HEK293 (cell line): ENCODE data around the gene LRIT3.

Source experiments
- CTCF ChIP-seq: fragments of 450-650 bp; formaldehyde crosslinking; IDR thresholded peaks from 2 replicates; pipeline ENCODE4 v1.5.1; 2016; ENCODE audit warnings: missing biosample characterization, missing genetic modification characterization
- KLF1 ChIP-seq: fragments of 450-650 bp; formaldehyde crosslinking; IDR thresholded peaks from 2 replicates; pipeline ENCODE4 v1.5.1; 2016; ENCODE audit warnings: missing biosample characterization, missing genetic modification characterization
- WT1 ChIP-seq: fragments of 450-650 bp; formaldehyde crosslinking; IDR thresholded peaks from 2 replicates; pipeline ENCODE4 v1.5.1; 2016; ENCODE audit warnings: missing biosample characterization, missing genetic modification characterization
- ZBTB20 ChIP-seq: fragments of 450-650 bp; formaldehyde crosslinking; IDR thresholded peaks from 2 replicates; pipeline ENCODE4 v1.5.1; 2016; ENCODE audit warnings: missing biosample characterization, missing genetic modification characterization
- ZNF48 ChIP-seq: fragments of 450-650 bp; formaldehyde crosslinking; IDR thresholded peaks from 2 replicates; pipeline ENCODE4 v1.5.1; 2016; ENCODE audit warnings: missing biosample characterization, missing genetic modification characterization
- ZNF571 ChIP-seq: fragments of 450-650 bp; formaldehyde crosslinking; IDR thresholded peaks from 2 replicates; pipeline ENCODE4 v1.5.0; 2017; ENCODE audit warnings: missing biosample characterization, missing genetic modification characterization
- ZNF776 ChIP-seq: fragments of 450-650 bp; formaldehyde crosslinking; IDR thresholded peaks from 2 replicates; pipeline ENCODE4 v1.5.0; 2017; ENCODE audit warnings: missing biosample characterization, missing genetic modification characterization, borderline replicate concordance

- TF ChIP-seq CTCF: no peak
- no peak for TF ChIP-seq WT1 (tag by site-specific recombination)
- no peak for TF ChIP-seq ZNF571
- no peak for TF ChIP-seq ZNF776 (tag by site-specific recombination)
- TF ChIP-seq KLF1 (tag by site-specific recombination): no peak
- TF ChIP-seq ZNF48: no peak
- no peak for TF ChIP-seq ZBTB20 (tag by site-specific recombination)
Observed at GRCh38 chr4:109818268-109818667, 29.6 kb upstream of the LRIT3 start.
